SW 1271 (cell line): ENCODE data around the gene CHAD.
A peak's percentile ranks its signal among the peaks of the same experiment; 100 is the strongest.
"Not testable (repeated sequence)": the region's sequence is repeated elsewhere in the genome, so short reads cannot be mapped to it uniquely, and the experiment has no call there.

Experiments used
- DNase-seq, 2 experiments: peaks; one replicate each; lab custom pipeline; 2025; lab: John Stamatoyannopoulos, UW

CHAD gene

DNA sequence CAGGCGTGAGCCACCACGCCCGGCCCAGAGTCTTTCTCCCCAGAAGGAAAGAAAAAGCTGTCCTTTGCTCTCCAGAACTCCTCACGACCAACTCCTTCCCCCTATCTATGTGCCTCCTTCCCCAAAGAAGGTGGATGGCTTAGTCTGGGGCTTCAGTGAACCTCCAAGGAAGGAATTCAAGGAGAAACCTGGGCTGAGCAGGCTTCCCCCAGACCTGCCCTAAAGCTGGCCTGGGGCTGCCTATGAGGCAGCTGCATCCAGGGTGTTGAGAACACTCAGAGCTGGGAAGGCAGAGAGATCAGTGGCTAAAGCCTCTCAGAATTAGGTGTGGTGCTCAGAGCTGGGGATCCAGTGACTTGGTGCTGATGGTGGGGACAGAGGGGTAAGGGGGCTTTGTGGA is 38.9 kb downstream of the CHAD start:
- DNase-seq = no peak

DNA sequence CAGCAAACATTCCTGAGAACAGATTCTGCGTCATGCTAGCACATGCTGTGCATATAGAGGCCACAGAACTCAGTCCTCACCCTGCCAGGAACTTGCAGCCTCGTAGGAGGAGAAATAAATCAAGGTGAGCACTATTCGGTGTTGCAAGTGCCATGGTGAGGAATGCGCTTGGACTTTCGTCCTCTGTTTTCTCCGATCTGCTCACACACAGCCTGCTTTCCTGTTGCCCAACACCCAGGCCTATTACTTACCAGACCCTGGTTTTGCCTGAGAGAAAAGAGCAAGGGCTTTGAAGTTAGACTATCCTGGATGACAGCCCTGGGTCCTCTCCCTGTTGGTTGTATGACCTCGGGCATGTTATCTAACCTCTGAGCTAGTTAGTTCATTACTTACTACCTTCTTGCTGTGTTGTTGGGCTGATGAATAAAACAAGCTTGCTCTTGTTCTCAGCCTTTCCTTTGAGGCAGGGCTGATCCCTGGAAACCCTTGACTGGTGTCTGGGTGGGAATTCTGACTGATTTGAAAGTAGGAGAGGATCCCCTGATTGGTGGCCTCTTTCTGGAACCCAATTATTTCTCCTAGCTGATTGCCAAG is 39.8 kb downstream of the CHAD start:
- DNase-seq = no peak

DNA sequence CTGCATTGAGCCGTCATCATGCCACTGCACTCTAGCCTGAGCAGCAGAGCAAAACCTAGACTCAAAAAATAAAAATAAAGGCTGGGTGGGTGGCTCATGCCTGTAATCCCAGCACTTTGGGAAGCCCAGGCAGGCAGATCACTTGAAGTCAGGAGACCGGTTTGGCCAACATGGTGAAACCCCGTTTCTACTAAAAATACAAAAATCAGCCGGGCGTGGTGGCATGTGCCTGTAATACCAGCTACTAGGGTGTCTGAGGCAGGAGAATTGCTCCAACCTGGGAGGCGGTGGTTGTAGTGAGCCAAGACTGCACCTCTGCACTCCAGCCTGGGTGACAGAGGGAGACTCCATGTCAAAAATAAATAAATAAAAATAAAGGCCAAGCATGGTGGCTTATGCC is 40.6 kb downstream of the CHAD start:
- DNase-seq = not testable (repeated sequence)

DNA sequence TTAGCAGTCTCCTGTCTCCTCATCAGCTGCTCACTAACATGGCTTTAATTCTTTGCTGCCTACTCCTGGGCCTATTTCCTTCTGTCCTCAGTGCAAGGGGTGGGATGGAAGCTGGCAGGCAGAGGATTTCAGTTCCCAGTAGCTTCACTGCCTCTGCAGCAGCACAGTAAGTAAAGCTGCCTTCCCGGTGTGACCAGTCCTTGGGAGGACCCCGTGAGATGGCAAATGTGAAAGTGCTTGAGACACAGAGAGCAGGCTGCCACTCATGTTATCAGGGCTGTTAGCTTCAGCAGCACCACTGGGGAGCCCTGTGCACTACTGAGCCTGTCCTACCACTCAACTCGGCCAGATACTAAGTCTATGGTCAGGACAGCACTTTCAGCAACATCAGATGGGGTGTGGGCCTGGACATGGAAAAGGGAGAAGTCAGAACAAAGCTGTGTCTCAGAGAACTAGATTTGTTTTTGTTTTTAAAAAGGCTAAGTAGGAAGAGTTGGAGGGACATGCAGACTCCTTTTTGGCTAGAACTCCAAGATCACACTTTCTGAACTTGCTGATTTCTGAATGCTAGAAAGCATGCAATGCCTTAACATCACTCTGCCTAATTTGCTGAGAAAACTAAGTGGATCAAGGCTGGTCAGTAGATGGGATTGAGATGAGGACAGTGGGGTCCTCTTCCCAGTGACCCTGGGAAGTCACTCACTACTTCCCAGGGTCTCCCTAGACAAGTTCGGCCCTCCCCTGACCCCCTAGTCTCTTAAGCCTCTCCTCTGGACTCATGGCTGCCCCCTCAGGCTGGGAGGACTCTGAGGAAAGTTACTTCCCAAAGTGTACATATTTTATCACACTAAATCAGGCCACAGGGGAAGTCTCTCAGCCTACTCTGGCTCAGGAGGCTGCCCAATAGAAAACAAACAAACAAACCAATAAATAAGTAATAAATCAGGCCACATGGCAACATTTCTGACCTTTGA is 41.6 kb downstream of the CHAD start:
- DNase-seq = peak in 1 of 2 experiments; percentile 45

DNA sequence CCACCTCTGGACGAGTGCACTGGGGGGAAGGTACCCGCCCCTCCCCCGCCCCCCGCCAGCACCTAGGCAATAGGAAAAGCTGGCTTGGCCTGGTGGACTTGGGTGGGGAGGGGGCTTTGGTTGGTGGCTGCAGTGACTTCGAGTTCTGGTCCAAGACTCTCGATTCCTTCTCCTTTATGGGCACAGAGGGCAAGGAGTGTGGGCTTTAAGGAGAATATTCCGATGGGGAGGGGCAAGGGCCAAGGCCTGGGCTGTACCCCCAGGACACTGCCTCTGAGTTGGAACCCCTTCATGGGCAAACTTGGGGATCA is 42.3 kb downstream of the CHAD start:
- DNase-seq = no peak

DNA sequence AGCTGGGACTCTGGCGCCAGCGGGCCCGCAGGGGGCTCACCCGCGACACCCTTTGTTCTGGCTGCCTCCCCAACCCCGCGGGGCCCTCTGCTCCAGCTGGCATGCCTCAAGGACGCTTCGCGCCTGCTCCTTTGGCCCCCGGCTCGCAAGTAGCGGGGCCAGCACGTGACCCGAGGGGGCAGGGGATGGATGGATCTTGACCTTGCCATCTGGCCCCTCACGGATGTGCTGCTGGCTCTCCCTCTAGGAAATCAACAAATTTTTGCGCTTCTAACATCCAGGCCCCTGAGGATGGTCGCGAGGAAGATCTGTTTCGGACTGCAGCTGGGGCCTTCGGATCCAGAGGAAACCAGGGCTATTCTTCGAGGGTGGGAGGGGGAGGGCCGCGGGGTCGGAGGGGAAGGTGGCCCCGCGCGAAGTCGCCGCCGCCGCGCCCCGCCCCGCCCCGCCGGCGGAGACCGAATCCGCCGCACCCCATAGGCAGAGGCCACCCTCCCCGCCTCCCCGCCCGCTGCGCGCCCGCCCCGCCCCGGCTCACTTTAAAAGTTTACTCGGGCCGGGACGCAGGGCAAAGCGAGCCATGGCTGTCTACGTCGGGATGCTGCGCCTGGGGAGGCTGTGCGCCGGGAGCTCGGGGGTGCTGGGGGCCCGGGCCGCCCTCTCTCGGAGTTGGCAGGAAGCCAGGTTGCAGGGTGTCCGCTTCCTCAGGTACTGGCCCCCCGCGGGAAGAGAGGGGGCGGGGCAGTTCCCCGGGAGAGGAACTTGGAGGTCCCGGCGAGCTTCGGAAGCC is 42.8 kb downstream of the CHAD start, which contains the start of gene ACSF2:
ACSF2 (plus strand) TSS at position 537 of the 790 bp plus-strand sequence; CDS start at position 581, 44 bp downstream.
- DNase-seq = peak in 1 of 2 experiments; percentile 45

DNA sequence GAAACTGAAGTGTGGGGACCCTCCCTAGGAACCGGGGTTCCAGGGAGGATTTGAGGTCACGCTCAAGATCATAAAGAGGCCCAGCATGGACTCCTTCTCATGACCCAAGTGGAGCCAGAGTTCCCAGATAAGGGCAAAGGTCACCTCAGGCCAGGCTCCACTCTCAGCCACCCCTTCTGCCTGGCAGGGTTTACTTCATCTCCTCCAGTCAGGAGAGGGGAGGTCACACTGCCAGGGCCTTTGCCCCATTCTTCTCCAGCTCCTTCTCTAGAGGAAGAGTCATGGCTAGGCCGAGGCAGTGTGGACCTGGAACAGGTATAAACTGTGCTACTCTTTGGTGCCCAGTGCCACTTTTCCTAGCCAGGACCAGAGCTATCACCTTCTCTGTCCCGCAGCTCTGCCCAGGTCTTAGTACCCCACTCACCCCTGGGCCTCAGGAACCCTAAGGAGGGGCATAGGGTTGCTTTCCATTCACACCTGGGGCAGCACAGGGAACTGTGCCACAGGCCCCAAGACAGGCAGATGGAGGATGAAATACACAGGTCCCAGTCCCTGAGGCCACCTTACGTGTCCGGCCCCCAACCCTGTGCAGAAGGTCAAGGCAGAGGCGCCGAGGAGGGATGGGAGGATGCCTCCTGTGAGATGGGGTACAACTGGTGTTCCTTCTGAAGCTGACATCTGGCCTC is 43.5 kb downstream of the CHAD start:
- no peak for DNase-seq

DNA sequence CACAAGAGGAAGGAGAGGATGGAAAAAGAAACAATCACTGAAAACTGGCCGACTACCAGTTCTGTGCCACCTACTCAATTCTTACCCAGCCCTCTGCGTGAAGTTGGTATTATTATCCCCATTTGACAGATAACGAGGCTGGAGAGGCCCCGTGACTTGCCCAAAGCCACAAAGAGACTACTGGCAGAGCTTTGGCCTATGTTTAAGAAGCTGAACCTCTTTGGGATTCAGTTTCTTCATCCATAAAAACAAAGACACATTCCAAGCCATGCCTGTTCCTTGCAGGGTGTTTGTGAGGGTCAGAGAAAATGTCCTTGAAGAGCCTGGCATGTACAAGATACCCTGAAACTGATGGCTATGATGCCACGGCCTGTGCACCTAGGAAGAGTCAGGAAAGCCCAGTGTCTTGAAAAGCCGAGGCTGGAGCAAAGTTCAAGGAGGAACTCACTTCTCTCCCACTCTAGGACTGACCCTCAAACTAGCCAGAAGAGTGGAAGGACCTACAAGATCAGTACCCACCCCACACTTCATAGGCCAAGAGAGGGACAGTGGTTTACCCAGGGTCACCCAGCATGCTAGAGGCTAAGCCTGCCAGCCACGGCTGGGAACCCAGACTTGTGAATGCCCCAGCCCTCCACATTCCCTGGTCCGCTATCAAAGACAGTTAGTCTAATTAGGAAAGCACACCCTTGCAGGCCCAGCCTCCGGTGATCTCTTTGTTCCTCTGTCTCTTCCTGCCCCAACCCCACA is 44.3 kb downstream of the CHAD start:
- DNase-seq = no peak

DNA sequence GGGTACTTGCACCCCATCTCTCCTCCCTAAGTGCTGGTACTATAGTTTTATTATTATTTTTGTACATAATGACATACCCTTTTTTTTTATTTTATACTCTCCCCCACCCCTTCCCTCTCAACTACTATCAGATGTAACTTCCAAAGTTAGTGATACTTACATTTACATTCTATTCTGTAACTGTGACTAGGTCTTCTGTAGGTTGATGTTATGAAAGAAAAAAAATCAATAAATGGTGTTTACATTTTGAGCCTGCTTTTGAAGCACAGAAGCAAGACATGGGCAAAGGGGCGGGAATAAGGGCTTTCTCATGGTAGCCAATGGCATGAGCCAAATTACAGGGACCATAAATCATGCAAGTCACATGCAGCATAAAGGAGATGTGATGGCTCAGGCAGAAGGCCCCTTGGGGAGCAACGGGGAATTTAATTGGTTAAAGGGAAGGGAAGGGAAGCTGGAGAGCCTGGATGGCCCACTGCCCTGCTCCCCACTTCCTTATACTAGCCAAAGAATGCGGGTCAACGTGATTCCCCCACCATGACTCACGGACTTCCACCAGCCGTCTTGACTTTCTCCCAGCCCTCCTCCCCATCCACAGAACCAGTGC is 45.0 kb downstream of the CHAD start:
- no peak for DNase-seq

DNA sequence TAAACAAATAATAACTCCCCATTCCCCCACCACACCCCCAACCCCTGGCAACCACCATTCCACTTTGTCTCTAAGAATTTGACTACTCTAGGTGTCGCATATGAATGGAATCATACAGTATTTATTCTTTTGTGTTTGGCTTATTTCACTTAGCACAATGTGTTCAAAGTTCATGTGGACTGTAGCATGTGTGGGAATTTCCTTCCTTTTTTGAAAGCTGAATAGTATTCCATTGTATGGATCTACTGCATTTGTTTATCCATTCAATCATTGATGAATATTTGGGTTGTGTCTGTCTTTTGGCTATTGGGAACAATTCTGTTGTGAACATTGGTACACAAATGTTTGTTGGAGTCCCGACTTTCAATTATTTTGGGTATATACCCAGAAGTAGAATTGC is 45.9 kb downstream of the CHAD start:
- DNase-seq = no peak

DNA sequence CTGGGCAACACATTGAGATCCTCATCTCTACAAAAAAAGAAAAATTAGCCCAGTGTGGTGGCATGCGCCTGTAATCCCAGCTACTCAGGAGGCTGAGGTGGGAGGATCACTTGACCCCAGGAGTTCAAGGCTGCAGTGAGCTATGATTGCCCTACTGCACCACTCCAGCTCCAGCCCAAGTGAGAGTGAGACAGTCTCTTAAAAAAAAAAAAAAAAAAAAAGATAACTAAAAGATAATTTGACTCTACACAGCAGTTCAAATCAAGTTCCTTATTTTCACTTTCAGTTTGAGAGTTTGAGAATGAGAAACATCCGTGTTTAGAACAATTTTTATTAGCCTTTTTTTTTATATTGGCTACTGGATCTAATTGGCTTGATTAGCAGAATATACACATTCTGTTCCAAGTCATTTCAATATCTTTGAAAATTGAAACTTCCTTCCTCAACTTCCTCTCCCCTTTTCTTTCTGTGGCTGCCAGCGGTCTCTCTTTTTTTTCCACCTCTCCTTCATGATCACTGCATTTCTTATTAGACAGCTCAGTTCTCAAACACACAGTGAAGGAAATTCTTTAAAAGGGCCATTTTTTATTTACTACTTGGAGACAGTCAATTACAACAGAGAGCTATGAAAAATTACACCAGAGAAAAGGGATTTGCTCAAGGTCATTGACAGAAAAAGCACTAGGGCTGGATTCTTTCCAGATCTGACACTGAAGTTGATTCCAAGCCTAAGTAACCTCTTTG is 47.2 kb downstream of the CHAD start:
- DNase-seq = no peak

DNA sequence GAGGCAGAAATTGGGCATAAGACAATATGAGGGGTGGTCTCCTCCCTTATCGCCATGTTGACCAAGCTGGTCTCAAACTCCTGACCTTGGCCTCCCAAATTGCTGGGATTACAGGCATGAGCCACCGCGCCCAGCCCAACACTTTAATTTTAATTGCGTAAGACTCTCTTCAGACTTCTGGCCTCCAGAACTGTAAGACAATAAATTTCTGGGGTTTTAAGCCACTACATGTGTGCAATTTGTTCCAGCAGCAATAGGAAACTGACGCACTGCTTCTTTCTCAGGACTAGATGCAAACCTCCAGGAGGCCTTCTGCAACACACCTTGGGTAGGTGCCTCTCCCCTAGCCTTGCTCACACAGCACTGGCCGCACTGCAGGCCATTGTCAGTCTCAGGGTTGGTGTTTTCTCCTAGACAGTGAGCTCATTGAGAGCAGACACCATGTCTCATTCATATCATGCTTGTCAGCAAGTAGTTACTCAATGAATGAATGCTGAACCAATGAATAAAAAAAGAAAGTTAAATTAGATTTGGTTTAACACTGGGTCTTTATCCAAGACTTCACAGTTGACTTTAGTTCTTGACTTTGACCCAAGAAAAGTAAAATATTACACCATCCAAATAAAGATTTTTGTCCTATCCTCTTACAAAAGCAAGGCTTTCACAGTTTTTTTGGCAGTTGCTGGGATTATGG is 48.1 kb downstream of the CHAD start:
- DNase-seq = no peak

DNA sequence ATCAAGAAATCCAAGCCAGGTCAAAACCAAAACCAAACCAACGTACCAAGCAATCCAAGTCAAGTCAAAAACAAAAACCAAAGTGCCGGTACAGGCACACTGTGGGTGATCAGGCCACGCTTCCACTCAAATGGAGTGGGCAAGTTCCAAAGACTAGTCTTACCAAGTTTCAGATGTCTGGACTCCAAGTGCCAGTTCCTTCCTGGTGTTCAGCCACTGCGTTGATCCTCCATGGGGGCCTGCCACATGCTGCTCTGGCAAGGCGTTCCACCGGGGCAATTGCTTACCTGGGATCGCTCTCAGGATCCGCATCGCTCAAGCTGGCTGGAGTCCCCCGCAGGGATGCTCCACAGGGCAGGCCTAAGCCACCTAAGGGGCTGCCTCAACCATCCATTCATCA is 49.1 kb downstream of the CHAD start:
- DNase-seq = not testable (repeated sequence)

DNA sequence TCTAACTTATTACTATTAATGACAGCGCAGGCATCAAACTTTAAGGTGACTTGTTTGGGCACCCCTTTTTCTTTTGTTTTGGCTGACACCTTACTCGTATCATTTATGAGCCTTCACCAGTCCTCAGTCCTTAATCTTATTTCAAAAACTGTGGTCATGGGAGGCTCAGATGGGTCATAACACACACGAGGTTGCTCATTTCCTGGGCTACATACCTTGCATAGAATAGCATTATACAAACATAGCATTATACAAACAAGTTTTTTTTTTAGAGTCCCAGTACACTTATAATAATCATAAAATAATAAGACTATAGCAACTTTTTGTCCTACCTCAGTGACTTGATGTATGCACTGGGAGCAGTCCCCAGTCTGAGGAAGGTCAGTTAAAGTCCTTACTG is 53.9 kb downstream of the CHAD start:
- DNase-seq = no peak
